Neural cell (in vitro differentiated cells): Measurements from ENCODE around the gene ATP13A1. TPM values are rescaled to one million over a fixed set of nuclear protein-coding genes. Genes with fewer than 3 reads are reported as not detected.

ENCODE experiments used
- H2AFZ ChIP-seq: fragments of 200-600, 300-800 bp; sonication (generic), shearing (Covaris generic); 2 replicates; pipeline ENCODE4 v1.6.0; 2014; ENCODE audit warnings: low read depth, mild to moderate bottlenecking, antibody characterized with exemption, low read length, moderate library complexity
- H3F3A ChIP-seq: fragments of 200-600 bp; shearing (Covaris generic); 2 replicates; pipeline ENCODE4 v1.6.1; 2016; ENCODE audit warnings: mild to moderate bottlenecking, moderate library complexity, mixed read lengths, antibody characterized with exemption, low read length; ENCODE audit not compliant: insufficient read depth, poor library complexity, severe bottlenecking
- H3K27ac ChIP-seq: fragments of 200-600, 300-800 bp; sonication (generic), shearing (Covaris generic); 2 replicates; pipeline ENCODE4 v1.5.1; 2014; ENCODE audit warnings: mild to moderate bottlenecking, low read length, moderate library complexity
- H3K27me3 ChIP-seq: fragments of 300-800, 200-600 bp; sonication (generic), shearing (Covaris generic); 2 replicates; pipeline ENCODE4 v1.6.0; 2014; ENCODE audit warnings: mild to moderate bottlenecking, low read depth, low read length, moderate library complexity; ENCODE audit not compliant: insufficient read depth
- H3K36me3 ChIP-seq: fragments of 300-800, 200-600 bp; sonication (generic), shearing (Covaris generic); 2 replicates; pipeline ENCODE4 v1.5.1; 2014; ENCODE audit warnings: mild to moderate bottlenecking, antibody characterized with exemption, low read length, moderate library complexity; ENCODE audit not compliant: insufficient read depth
- H3K4me2 ChIP-seq: fragments of 300-800, 200-600 bp; sonication (generic), shearing (Covaris generic); 2 replicates; pipeline ENCODE4 v1.6.0; 2014; ENCODE audit warnings: mild to moderate bottlenecking, low read length
- H3K4me3 ChIP-seq: fragments of 300-800, 200-600 bp; sonication (generic), shearing (Covaris generic); 2 replicates; pipeline ENCODE4 v1.5.1; 2014; ENCODE audit warnings: mild to moderate bottlenecking, low read length, moderate library complexity
- H3K79me2 ChIP-seq: fragments of 200-600 bp; shearing (Covaris generic); replicated peaks from 2 replicates; pipeline ENCODE4 v1.6.0; 2014; ENCODE audit warnings: mild to moderate bottlenecking, low read length, moderate library complexity; ENCODE audit not compliant: insufficient read depth
- H3K9ac ChIP-seq: fragments of 300-800, 200-600 bp; sonication (generic), shearing (Covaris generic); 2 replicates; pipeline ENCODE4 v1.6.1; 2016; ENCODE audit warnings: mild to moderate bottlenecking, low read length, mixed read lengths
- H3K9me2 ChIP-seq: fragments of 200-600 bp; shearing (Covaris generic); 2 replicates; pipeline ENCODE4 v1.6.1; 2016; ENCODE audit warnings: mild to moderate bottlenecking, low read length, mixed read lengths; ENCODE audit not compliant: insufficient read depth
- H3K9me3 ChIP-seq: fragments of 200-600, 300-800 bp; sonication (generic), shearing (Covaris generic); 2 replicates; pipeline ENCODE4 v1.6.1; 2016; ENCODE audit warnings: mild to moderate bottlenecking, mixed run types, low read length, moderate library complexity, mixed read lengths
- H4K20me1 ChIP-seq: fragments of 200-600 bp; shearing (Covaris generic); 2 replicates; pipeline ENCODE4 v1.6.1; 2016; ENCODE audit warnings: mild to moderate bottlenecking, mixed run types; ENCODE audit not compliant: insufficient read depth
- CTCF ChIP-seq: fragments of 450-650 bp; IDR thresholded peaks from 2 replicates; pipeline ENCODE4 v1.5.1; 2014; ENCODE audit warnings: antibody characterized with exemption, mild to moderate bottlenecking, moderate library complexity; ENCODE audit not compliant: poor library complexity, severe bottlenecking
- EP300 ChIP-seq: fragments of 450-650 bp; conservative IDR thresholded peaks from 2 replicates; pipeline ENCODE4 v1.6.1; 2014; ENCODE audit warnings: antibody characterized with exemption, mild to moderate bottlenecking, moderate library complexity; ENCODE audit not compliant: poor library complexity, severe bottlenecking
- EZH2 ChIP-seq: fragments of 200-600, 300-800 bp; shearing (Covaris generic), sonication (generic); IDR thresholded peaks from 2 replicates; pipeline ENCODE4 v1.6.1; 2014; ENCODE audit warnings: antibody characterized with exemption, low read length, borderline replicate concordance, mild to moderate bottlenecking; ENCODE audit not compliant: insufficient read depth, poor library complexity, severe bottlenecking
- MXI1 ChIP-seq: fragments of 450-650 bp; conservative IDR thresholded peaks from 2 replicates; pipeline ENCODE4 v1.6.1; 2014; ENCODE audit warnings: antibody characterized with exemption, mild to moderate bottlenecking; ENCODE audit not compliant: poor library complexity, severe bottlenecking
- POLR2AphosphoS5 ChIP-seq: IDR thresholded peaks from 2 replicates; pipeline ENCODE4 v1.6.1; 2012
- RAD21 ChIP-seq: fragments of 450-650 bp; conservative IDR thresholded peaks from 2 replicates; pipeline ENCODE4 v1.6.1; 2014; ENCODE audit warnings: antibody characterized with exemption, mild to moderate bottlenecking, moderate library complexity
- SMC3 ChIP-seq: fragments of 450-650 bp; conservative IDR thresholded peaks from 2 replicates; pipeline ENCODE4 v1.6.1; 2014; ENCODE audit warnings: antibody characterized with exemption, mild to moderate bottlenecking, moderate library complexity; ENCODE audit not compliant: poor library complexity
- TAF1 ChIP-seq: IDR thresholded peaks from 2 replicates; pipeline ENCODE4 v1.6.1; 2012; ENCODE audit warnings: low read depth
- polyA plus RNA-seq: library from polyadenylated mRNA; depleted of rRNA; stranded (reverse); fragments of >200 nt; gene quantifications from 2 replicates; pipeline ENCODE4 v1.2.3, GENCODE V29; 2014
- TF ChIP-seq, protein P1 (sequence below): IDR thresholded peaks from 2 replicates; pipeline ENCODE4 v1.6.1; 2012; ENCODE audit warnings: borderline replicate concordance

Gene ATP13A1
- polyA plus RNA-seq, 1 donor from 2014 or later: 63.5 TPM

DNA sequence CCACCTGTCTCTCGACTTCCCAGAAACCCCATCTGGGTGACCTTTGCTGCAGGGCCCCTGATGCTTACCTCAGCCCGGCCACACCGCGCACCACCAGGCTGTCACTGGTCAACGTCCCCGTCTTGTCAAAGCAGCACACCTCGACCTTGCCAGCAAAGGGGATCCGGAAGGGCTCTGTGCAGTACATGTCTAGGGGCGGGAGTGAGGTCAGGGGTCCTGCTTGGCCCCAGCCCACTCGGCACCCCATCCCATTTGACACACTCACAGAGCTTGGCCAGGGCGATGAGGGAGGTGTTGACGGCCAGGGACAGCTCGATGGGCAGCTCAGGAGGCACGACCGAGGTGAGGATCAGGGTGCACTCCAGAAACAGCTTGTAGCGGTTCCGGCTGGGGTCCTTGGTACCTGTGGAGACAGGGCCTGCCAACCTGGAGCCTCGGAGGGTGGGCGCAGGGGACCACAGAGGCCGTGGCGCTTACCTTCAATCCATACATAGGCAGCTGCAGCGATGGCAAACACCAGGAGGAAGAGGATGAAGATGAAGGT lies 8.4 kb downstream of the ATP13A1 start:
- H3K9ac ChIP-seq: no peak overlapping the region
- no peak overlapping the region for H3K27ac ChIP-seq
- no peak overlapping the region for H2AFZ ChIP-seq
- no peaks in the 10 kb centered on the region for H3K79me2 ChIP-seq
- H3K36me3 ChIP-seq: no peaks in the 10 kb centered on the region
- H3K9me3 ChIP-seq: no peaks in the 10 kb centered on the region
- no peak overlapping the region for H3K4me2 ChIP-seq
- H3F3A ChIP-seq: no peaks in the 10 kb centered on the region
- H4K20me1 ChIP-seq: no peaks in the 10 kb centered on the region
- no peaks in the 10 kb centered on the region for H3K27me3 ChIP-seq
- TF ChIP-seq CTCF (no peak), RAD21 (no peak), TAF1 (no peak), EP300 (no peak), POLR2AphosphoS5 (no peak), EZH2 (no peak), MXI1 (no peak), SMC3 (no peak)
- TF ChIP-seq, protein P1, sequence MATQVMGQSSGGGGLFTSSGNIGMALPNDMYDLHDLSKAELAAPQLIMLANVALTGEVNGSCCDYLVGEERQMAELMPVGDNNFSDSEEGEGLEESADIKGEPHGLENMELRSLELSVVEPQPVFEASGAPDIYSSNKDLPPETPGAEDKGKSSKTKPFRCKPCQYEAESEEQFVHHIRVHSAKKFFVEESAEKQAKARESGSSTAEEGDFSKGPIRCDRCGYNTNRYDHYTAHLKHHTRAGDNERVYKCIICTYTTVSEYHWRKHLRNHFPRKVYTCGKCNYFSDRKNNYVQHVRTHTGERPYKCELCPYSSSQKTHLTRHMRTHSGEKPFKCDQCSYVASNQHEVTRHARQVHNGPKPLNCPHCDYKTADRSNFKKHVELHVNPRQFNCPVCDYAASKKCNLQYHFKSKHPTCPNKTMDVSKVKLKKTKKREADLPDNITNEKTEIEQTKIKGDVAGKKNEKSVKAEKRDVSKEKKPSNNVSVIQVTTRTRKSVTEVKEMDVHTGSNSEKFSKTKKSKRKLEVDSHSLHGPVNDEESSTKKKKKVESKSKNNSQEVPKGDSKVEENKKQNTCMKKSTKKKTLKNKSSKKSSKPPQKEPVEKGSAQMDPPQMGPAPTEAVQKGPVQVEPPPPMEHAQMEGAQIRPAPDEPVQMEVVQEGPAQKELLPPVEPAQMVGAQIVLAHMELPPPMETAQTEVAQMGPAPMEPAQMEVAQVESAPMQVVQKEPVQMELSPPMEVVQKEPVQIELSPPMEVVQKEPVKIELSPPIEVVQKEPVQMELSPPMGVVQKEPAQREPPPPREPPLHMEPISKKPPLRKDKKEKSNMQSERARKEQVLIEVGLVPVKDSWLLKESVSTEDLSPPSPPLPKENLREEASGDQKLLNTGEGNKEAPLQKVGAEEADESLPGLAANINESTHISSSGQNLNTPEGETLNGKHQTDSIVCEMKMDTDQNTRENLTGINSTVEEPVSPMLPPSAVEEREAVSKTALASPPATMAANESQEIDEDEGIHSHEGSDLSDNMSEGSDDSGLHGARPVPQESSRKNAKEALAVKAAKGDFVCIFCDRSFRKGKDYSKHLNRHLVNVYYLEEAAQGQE: no peak
- H3K9me2 ChIP-seq: no peaks in the 10 kb centered on the region
- H3K4me3 ChIP-seq: no peak overlapping the region

DNA sequence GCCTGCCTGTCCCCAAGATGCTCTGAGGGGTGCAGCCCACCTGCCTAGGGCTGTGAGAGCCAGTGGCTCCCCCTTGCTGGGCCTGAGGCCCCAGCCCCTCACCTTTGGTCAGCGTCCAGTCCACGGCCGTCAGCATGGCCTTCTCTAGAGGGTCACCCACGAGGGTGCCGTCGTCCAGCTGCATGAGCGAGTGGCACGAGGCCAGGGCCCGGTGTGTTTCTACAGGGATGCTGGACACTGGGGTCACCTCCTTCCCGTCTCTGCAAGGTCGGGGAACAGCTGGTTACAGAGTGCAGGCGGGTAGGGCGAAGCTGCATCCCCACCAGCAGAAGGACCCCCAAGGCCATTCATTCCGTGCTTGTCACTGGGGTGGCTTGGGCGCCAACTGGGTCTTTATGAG lies 9.0 kb downstream of the ATP13A1 start:
- no peaks in the 10 kb centered on the region for H3F3A ChIP-seq
- no peaks in the 10 kb centered on the region for H3K9me3 ChIP-seq
- H3K9ac ChIP-seq: no peak overlapping the region
- no peak overlapping the region for H2AFZ ChIP-seq
- no peaks in the 10 kb centered on the region for H3K9me2 ChIP-seq
- H3K27ac ChIP-seq: no peak overlapping the region
- no peak overlapping the region for H3K4me2 ChIP-seq
- H3K4me3 ChIP-seq: no peak overlapping the region
- H3K27me3 ChIP-seq: no peaks in the 10 kb centered on the region
- H4K20me1 ChIP-seq: no peaks in the 10 kb centered on the region
- no peaks in the 10 kb centered on the region for H3K36me3 ChIP-seq
- TF ChIP-seq POLR2AphosphoS5: no peak
- no peaks in the 10 kb centered on the region for H3K79me2 ChIP-seq

- TF ChIP-seq POLR2AphosphoS5 (no peak), SMC3 (no peak), EZH2 (no peak), MXI1 (no peak), EP300 (no peak), RAD21 (no peak), TAF1 (no peak), CTCF (no peak)
- TF ChIP-seq, protein P1: no peak
- H3K36me3 ChIP-seq: no peaks in the 10 kb centered on the region
- no peaks in the 10 kb centered on the region for H3K9me3 ChIP-seq
- no peaks in the 10 kb centered on the region for H3K9me2 ChIP-seq
- no peak overlapping the region for H3K9ac ChIP-seq
- H4K20me1 ChIP-seq: no peaks in the 10 kb centered on the region
- no peaks in the 10 kb centered on the region for H3F3A ChIP-seq
- H3K27me3 ChIP-seq: no peaks in the 10 kb centered on the region
- no peak overlapping the region for H3K27ac ChIP-seq
- no peak overlapping the region for H3K4me2 ChIP-seq
- H3K79me2 ChIP-seq: no peaks in the 10 kb centered on the region
- no peak overlapping the region for H2AFZ ChIP-seq
- H3K4me3 ChIP-seq: no peak overlapping the region
Observed at GRCh38 chr19:19653597-19654147, 9.8 kb downstream of the ATP13A1 start.
